Kidney epithelial cell (primary cell): ENCODE results near the gene CCNB1IP1. TPM values are rescaled to one million over a fixed set of nuclear protein-coding genes. Genes with fewer than 3 reads are reported as not detected.

Source experiments
- DNase-seq: peaks from one replicate; pipeline ENCODE4 v3.0.0-alpha.2; 2010; ENCODE audit warnings: low read depth
- H3K27me3 ChIP-seq: 2 replicates; pipeline ENCODE4 v1.6.0; 2011; ENCODE audit warnings: low read length; ENCODE audit not compliant: control insufficient read depth, insufficient read depth
- H3K36me3 ChIP-seq: 2 replicates; pipeline ENCODE4 v1.5.1; 2011; ENCODE audit warnings: low read length; ENCODE audit not compliant: control insufficient read depth, insufficient read depth
- H3K4me3 ChIP-seq: 2 replicates; pipeline ENCODE4 v1.5.1; 2011; ENCODE audit warnings: low read depth, mild to moderate bottlenecking, control low read depth, low read length
- total RNA-seq: library from RNA; depleted of rRNA; stranded (reverse); fragments of >200 nt; gene quantifications from 2 replicates; pipeline ENCODE4 v1.2.3, GENCODE V29; 2015
- TF ChIP-seq, protein P1 (sequence below): IDR thresholded peaks from 2 replicates; pipeline ENCODE4 v1.5.1; 2011; ENCODE audit warnings: mild to moderate bottlenecking, moderate library complexity, low read length, control low read depth, inconsistent platforms; ENCODE audit not compliant: insufficient read depth, poor library complexity, severe bottlenecking

Gene CCNB1IP1
- total RNA-seq, 1 donor from 2014 or later, result 236 TPM

DNA sequence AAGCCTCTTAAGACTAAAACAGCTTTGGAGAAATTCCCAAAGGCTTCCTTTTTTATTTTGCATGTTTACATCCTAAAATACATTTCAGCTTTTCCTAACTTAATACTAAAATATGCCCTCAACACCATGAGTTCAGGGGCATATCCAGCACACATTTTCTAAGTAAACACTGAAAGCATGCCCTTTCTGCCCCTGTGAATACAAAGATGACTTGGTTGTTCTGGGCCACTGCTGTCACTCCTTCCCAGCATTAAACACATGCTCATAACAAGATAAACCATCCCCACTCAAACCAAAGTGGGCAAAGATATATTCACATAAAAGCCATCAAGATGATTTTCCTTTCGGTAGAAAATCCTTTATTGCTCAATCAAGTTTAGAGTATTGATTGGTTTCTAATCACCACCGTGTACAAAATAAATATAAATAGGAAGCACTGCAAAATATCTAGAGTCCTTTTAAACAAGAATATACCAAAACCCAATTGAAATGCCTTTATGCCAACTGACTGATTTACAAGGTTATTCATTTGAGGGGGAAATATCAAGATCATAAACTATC, 1.9 kb downstream of the CCNB1IP1 start:
- Histone ChIP-seq H3K4me3 (no peak overlapping the region), H3K27me3 (no peaks in the 10 kb centered on the region), H3K36me3 (no peaks in the 10 kb centered on the region)
- DNase-seq, result no peak
- TF ChIP-seq, protein P1, sequence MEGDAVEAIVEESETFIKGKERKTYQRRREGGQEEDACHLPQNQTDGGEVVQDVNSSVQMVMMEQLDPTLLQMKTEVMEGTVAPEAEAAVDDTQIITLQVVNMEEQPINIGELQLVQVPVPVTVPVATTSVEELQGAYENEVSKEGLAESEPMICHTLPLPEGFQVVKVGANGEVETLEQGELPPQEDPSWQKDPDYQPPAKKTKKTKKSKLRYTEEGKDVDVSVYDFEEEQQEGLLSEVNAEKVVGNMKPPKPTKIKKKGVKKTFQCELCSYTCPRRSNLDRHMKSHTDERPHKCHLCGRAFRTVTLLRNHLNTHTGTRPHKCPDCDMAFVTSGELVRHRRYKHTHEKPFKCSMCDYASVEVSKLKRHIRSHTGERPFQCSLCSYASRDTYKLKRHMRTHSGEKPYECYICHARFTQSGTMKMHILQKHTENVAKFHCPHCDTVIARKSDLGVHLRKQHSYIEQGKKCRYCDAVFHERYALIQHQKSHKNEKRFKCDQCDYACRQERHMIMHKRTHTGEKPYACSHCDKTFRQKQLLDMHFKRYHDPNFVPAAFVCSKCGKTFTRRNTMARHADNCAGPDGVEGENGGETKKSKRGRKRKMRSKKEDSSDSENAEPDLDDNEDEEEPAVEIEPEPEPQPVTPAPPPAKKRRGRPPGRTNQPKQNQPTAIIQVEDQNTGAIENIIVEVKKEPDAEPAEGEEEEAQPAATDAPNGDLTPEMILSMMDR, result no peak

DNA sequence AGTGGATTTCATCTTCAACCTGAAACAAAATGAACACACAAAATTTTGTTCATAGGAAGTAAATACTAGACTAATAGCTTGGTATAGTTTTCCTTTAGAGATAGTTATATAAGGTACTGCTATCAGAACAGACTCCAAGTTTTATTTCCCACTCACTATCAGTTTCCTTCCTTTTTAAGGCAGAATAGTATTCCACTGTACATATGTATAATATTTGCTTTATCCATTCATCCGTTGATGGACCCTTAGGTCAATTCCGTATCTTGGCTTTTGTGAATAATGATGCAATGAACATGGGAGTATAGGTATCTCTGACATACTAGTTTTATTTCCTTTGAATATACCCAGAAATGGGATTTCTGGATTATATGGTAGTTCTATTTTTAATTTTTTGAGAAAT, 3.7 kb downstream of the CCNB1IP1 start:
- no peak for DNase-seq
- Histone ChIP-seq H3K4me3 (no peak overlapping the region), H3K36me3 (no peaks in the 10 kb centered on the region), H3K27me3 (no peaks in the 10 kb centered on the region)
- TF ChIP-seq, protein P1, result no peak

DNA sequence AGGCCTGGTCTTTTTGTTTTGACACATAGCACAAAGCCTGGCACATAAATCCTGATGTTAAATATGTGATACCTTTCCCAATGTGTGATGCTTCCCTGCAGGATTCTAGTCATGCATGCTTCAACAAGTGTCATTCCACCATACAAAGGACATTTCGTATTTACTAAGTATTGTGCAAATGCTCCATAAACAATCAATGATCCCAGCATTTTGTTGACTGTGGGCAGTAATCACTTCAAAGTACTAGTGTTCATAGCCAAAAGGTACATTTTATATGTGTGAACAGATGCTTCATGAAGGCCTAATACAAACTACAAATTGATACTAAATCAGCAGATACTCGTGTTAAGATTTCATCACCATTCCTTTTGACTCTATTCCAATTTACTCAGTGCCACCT, 4.4 kb downstream of the CCNB1IP1 start:
- DNase-seq, result no peak
- H3K27me3 ChIP-seq, result no peaks in the 10 kb centered on the region
- H3K36me3 ChIP-seq, result no peaks in the 10 kb centered on the region
- TF ChIP-seq, protein P1, result no peak
- no peak overlapping the region for H3K4me3 ChIP-seq

DNA sequence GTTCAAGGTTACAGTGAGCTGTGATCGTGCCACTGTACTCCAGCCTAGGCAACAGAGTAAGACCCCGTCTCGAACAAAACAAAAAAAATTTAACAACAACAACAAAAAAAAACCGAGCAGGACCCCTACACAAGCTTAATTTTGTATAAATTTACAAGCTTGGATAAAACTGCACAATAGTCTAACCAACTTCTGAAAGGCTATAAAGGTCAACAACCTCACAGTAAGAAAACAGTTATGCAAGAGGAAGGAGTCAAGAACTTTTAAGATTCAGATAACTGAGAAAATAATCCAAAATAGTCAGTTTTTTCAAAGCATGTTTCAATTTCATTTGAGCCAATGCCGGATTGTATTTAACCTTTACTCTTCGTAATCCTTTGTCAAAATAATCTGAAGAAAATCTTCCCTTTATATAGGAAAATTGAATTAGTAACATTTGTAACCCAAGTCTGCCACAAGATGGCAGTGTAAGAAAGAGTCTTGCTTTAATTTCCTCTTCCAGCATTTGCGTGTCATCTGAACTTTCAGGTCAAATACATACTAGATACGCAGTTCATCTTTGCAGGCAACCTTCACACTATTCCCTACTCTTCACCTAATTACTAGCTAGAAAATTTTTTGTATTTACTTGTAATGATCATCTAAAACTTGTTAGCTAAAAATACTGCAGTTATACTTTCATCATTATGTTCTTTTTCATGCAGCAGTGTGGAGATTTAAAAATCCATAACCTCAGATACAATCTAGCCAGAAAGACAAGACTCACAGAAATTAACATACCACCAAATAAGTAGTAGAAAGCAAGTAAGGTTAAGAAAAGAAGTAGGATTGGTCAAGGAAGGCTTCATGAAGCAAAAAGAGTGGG, 5.8 kb downstream of the CCNB1IP1 start:
- Histone ChIP-seq H3K27me3 (no peaks in the 10 kb centered on the region), H3K36me3 (no peaks in the 10 kb centered on the region), H3K4me3 (no peak overlapping the region)
- DNase-seq, result no peak
- TF ChIP-seq, protein P1, result peak; percentile 57

DNA sequence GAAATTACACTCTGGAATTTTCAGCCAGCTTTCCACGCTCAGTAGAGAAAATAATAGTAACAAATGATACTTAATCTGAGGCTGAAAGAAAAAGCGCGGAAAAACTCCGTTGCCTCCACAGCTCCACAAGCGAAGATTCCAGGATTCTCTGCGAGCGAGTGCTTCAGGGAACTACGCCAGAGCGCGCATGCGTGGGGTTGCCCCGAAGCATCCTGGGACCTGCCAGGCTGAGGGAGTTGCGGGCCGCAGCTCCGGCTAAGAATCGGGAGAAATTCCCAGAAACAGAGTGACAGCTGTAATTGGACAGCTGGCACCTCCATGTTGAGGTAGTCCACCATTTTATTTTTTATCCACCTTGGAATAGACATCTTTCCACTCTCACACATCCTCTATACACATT, 15.4 kb downstream of the CCNB1IP1 start:
- H3K27me3 ChIP-seq, result no peaks in the 10 kb centered on the region
- H3K4me3 ChIP-seq, result no peak overlapping the region
- peaks cover 1% of the 10 kb centered on the region for H3K36me3 ChIP-seq
- TF ChIP-seq, protein P1, result no peak
- DNase-seq, result no peak

DNA sequence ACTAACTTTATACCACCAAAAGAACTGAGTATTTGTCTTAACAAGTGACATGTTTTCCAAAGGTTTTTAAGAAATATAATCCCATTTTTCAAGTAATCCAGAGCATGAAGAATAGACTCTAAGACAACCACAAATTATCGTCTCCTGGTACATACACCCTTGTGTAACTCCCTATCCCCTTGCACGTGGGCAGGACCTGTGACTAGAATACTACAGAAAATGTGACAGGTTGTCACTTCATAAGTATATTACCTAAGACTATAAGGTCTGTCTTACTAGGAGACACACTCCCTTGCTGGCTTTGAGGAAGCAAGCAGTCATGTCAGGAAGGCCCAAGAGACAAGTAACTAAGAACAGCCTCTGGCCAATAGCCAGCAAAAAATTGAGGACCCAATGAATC, 19.1 kb downstream of the CCNB1IP1 start:
- Histone ChIP-seq H3K27me3 (no peaks in the 10 kb centered on the region), H3K4me3 (no peak overlapping the region), H3K36me3 (peaks cover 1% of the 10 kb centered on the region)
- TF ChIP-seq, protein P1, result no peak
- no peak for DNase-seq
